Nephron progenitor cell (in vitro differentiated cells): ENCODE data around the gene UBXN6.
A peak's percentile ranks its signal among the peaks of the same experiment; 100 is the strongest.

ENCODE experiments used
- DNase-seq: peaks from one replicate; pipeline ENCODE4 v3.0.0; 2021
- H3K27ac Mint-ChIP-seq: 2 replicates; pipeline ENCODE4 v1.8.0; 2021; ENCODE audit warnings: mild to moderate bottlenecking, moderate library complexity, mixed read lengths
- H3K27me3 Mint-ChIP-seq: 2 replicates; pipeline ENCODE4 v1.8.0; 2021; ENCODE audit warnings: mild to moderate bottlenecking, low read depth, mixed read lengths; ENCODE audit not compliant: poor library complexity
- H3K36me3 Mint-ChIP-seq: 2 replicates; pipeline ENCODE4 v1.8.0; 2021; ENCODE audit warnings: low read depth, mixed read lengths
- H3K4me1 Mint-ChIP-seq: 2 replicates; pipeline ENCODE4 v1.8.0; 2021; ENCODE audit warnings: mixed read lengths
- H3K4me3 Mint-ChIP-seq: 2 replicates; pipeline ENCODE4 v1.8.0; 2021; ENCODE audit warnings: mild to moderate bottlenecking, moderate library complexity, mixed read lengths
- H3K9me3 Mint-ChIP-seq: 2 replicates; pipeline ENCODE4 v1.8.0; 2021; ENCODE audit warnings: mild to moderate bottlenecking, moderate library complexity, mixed read lengths
- CTCF ChIP-seq: fragments of 200-600 bp; sonication (generic); IDR thresholded peaks from 2 replicates; pipeline ENCODE4 v1.5.0; 2021; ENCODE audit warnings: antibody characterized with exemption

UBXN6 gene

DNA sequence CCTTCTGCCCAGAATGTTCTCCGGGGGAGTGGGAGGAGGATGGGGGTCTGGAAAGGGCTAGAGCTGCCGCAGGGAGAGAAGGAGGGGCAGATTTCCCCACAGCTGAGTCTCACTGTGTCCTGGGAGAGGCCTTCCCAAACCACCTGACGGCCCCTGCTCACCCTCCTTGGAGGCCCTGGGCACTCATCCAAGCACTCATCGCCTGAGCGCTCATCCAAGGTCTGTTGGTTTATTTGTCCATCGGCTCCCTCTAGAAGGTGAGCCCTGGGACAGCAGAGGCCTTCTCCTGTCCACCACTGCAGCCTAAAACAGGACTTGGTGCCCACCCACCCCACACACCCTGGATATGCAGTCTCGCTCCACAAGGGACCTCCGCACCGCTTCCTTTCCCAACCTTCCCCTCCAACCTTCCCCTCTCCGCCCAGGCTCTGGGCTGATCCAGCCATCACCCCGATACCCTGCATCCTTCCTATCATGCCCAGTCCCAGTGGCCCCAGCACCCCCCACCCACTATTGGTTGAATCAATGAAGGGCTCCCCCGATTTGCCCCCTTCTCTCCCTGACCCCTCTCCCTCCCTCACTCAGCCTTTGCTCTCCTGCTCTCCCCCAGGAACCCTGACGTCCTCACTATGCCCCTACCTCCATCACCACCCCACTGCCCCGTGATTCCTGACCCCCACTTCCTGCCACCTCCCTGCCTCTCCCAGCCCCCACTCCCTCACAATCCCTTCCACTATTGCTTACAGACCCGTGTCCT is 1.7 kb downstream of the UBXN6 start:
- Mint-ChIP-seq H3K4me3 (peak overlapping the region; percentile 89), H3K27me3 (peaks cover 6% of the 10 kb centered on the region), H3K36me3 (peaks cover 1% of the 10 kb centered on the region), H3K9me3 (no peaks in the 10 kb centered on the region), H3K27ac (peak overlapping the region; percentile 91), H3K4me1 (peaks cover 42% of the 10 kb centered on the region)
- no peak for TF ChIP-seq CTCF
- DNase-seq, result peak; percentile 52

GRCh38 chr19:4454747-4455718 is 2.6 kb downstream of the UBXN6 start:
- H3K9me3 Mint-ChIP-seq, result no peaks in the 10 kb centered on the region
- DNase-seq, result no peak
- no peak for TF ChIP-seq CTCF
- H3K27me3 Mint-ChIP-seq, result peaks cover under 1% of the 10 kb centered on the region
- peak overlapping the region; percentile 94 for H3K27ac Mint-ChIP-seq
- H3K36me3 Mint-ChIP-seq, result peaks cover 10% of the 10 kb centered on the region
- H3K4me1 Mint-ChIP-seq, result peaks cover 46% of the 10 kb centered on the region
- H3K4me3 Mint-ChIP-seq, result peak overlapping the region; percentile 89

GRCh38 chr19:4453232-4454179 is 4.1 kb downstream of the UBXN6 start:
- H3K27ac Mint-ChIP-seq, result peak overlapping the region; percentile 61
- no peak for DNase-seq
- no peaks in the 10 kb centered on the region for H3K27me3 Mint-ChIP-seq
- peaks cover 50% of the 10 kb centered on the region for H3K4me1 Mint-ChIP-seq
- no peak for TF ChIP-seq CTCF
- no peak overlapping the region for H3K4me3 Mint-ChIP-seq
- H3K9me3 Mint-ChIP-seq, result no peaks in the 10 kb centered on the region
- peaks cover 25% of the 10 kb centered on the region for H3K36me3 Mint-ChIP-seq

DNA sequence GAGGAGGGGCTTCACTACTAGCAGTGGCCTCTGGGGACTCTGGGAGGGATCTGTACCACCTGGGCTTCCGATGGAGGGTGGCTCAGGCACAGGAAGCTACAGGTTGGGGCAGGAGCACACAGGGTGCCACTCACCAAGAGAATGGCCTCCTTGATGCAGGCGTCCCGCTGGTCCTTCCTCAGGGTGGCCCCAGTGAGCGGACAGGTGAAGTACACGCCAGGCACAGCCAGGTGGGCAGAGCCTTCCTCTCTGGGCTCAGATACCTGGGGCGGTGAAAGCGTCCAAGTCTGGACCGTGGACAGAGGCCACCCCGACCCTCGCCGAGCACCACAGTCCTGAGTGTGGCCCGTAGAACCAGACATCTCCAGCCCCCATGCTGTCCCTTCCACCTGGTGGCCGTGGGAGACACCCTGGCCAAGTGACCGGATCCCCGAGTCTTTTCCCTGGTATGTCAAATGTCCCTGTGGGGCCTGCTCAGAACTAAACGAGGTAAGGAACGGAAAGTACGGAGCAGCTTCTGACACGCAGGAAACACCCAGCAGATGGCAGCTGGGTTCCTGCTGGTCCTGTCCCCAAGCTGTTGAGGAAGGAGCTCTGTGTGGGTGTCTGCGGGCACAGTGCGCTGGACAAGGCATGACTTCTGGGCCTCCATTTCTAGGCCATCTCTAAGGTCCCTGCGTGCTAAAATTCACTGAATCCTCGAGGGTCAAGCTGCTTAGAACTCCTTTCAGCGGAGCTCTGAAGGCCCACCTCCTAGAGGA is 5.2 kb downstream of the UBXN6 start:
- Mint-ChIP-seq H3K27ac (peak overlapping the region; percentile 61), H3K9me3 (no peaks in the 10 kb centered on the region), H3K36me3 (peaks cover 29% of the 10 kb centered on the region), H3K27me3 (no peaks in the 10 kb centered on the region), H3K4me1 (peaks cover 49% of the 10 kb centered on the region), H3K4me3 (no peak overlapping the region)
- TF ChIP-seq CTCF, result no peak
- no peak for DNase-seq

DNA sequence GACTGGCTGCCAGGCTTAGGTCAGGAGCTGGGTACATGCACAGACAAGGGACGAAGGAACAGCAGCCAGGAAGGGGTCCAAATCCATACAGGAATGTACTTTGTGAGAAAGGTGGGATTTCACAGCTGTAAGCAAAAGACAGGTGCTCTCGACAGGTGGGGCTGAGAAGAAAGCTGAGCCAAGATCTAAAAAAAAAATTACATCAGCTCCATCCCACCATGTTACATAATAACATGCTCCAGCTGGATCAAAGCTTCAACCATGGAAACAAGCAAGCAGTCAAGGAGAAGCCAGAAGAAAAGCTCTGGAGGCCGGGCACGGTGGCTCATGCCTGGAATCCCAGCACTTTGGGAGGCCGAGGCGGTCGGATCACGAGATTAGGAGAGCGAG is 8.0 kb downstream of the UBXN6 start:
- DNase-seq, result no peak
- Mint-ChIP-seq H3K36me3 (peaks cover 29% of the 10 kb centered on the region), H3K4me1 (peaks cover 41% of the 10 kb centered on the region), H3K4me3 (peak overlapping the region; percentile 50), H3K27me3 (no peaks in the 10 kb centered on the region), H3K9me3 (no peaks in the 10 kb centered on the region), H3K27ac (peak overlapping the region; percentile 83)
- TF ChIP-seq CTCF, result no peak
